GM12874 (cell line): Measurements from ENCODE around the gene PODNL1.

Experiments
- TF ChIP-seq, protein P1 (sequence below): IDR thresholded peaks from 2 replicates; pipeline ENCODE4 v1.5.1; 2011; ENCODE audit warnings: low read depth, mild to moderate bottlenecking, control low read depth, low read length, moderate library complexity; ENCODE audit not compliant: insufficient read depth

Gene PODNL1

DNA sequence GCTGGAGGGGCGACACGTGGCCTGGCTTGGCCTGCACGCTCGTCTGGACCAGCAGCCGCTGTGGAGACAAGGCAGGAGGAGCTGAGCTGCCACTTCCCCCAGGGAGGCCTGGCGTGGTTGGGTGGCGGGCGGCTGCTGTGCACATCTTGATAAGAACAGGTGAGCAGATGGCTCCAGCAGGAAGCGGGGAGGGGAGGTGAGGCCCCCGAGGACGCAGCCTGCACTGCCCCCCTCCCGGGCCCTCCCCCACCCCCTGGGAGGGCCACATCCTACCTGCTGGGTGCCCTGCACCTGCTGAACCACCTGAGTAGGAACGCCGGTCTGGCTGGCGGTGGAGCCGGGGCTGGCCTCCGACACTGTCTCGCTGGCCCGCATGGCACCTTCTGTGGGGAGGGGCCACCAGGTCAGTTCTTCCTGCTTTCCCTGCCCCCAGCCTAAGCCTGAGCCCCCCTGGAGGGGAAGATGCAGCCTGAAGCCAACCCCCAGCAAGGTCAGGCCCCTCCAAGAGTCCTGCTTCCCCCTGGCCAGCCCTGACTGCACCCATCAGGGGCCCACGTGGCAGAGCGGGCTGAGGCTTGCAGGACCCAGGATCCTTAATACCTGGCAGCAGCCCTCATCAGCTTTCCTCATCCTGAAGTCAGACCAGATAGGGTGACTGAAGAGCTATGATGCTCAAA is 45.1 kb upstream of the PODNL1 start:
- TF ChIP-seq, protein P1, sequence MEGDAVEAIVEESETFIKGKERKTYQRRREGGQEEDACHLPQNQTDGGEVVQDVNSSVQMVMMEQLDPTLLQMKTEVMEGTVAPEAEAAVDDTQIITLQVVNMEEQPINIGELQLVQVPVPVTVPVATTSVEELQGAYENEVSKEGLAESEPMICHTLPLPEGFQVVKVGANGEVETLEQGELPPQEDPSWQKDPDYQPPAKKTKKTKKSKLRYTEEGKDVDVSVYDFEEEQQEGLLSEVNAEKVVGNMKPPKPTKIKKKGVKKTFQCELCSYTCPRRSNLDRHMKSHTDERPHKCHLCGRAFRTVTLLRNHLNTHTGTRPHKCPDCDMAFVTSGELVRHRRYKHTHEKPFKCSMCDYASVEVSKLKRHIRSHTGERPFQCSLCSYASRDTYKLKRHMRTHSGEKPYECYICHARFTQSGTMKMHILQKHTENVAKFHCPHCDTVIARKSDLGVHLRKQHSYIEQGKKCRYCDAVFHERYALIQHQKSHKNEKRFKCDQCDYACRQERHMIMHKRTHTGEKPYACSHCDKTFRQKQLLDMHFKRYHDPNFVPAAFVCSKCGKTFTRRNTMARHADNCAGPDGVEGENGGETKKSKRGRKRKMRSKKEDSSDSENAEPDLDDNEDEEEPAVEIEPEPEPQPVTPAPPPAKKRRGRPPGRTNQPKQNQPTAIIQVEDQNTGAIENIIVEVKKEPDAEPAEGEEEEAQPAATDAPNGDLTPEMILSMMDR, result no peak

DNA sequence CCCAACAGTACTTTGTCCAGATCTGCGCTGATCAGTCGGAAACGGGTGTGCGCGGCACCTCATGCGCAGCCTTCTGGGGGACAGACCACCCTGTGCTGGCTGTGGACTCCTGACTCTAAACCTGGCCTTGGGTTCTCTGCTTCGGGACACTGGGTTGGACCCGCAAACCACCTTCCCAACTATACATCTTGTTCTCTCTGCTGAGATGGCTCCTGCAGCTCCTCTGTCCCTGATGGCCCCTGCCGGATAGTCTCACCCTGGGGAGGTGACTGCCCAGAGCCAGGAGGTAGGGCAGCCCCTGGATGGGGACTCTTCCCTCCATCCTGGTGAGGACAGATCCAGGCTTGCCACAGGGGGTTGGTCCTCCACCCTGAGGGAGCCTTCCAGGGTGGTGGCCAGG is 44.6 kb upstream of the PODNL1 start:
- TF ChIP-seq, protein P1, result no peak

DNA sequence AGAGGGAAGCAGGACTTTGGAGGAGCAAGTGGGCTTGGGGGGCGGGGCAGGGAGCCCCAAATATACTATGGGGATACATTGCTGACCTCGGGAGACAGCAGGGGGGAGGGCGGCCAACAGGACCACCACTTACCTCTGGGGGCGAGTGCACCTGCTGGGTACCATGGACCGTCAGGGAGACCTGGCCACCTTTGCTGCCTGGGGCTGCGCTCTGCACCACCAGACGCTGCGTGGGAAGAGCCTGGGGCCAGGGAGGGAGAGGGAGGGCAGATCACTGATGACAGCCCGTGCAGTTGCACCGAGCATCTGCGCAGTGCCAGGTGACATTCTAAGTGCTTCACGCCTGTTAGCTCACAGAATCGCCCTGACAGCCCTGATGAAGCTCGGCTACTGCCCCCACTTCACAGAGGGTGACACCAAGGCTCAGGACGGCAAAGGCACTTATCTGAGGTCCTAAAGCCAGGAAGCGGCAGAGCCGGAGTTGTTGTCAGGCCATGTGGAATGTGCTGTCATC is 43.8 kb upstream of the PODNL1 start:
- TF ChIP-seq, protein P1, result no peak

GRCh38 chr19:13981467-13981866 is 43.2 kb upstream of the PODNL1 start:
- TF ChIP-seq, protein P1, result no peak

DNA sequence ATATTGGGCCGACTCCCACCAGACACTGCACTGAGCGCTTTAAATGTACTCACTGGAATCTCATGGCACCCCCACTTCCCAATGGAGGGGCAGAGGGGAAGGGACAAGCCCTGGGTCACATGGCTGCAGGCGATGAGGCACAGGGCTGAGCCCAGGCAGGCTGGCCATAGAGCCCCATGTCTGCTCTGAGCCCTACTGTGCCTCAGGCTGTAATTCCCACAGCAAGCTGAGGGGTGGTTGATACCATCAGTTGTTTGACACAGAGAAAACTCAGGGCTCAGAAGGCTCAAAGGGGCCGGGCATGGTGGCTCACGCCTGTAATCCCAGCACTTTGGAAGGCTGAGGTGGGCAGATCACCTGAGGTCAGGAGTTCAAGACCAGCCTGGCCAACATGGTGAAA is 42.8 kb upstream of the PODNL1 start:
- TF ChIP-seq, protein P1, result no peak

DNA sequence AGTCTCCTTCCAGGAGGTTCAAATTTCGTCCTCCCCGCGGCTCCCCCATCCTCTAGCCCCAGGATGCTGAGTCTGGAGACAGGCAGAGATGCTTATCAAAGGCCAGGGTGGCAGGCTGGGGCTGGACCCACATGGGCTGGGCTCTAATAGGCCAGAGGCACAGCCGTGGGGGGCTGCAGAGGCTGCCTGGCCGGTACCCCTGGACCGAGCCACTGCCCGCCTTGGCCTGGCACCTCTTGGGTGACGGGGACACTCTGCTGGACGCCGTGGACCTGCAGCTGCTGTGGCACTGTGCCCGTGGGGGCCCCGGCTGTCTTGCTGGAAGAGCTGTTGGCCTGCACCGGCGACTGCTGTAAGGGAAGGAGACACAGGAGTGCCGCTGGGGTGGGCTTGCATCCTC is 42.1 kb upstream of the PODNL1 start:
- TF ChIP-seq, protein P1, result no peak

DNA sequence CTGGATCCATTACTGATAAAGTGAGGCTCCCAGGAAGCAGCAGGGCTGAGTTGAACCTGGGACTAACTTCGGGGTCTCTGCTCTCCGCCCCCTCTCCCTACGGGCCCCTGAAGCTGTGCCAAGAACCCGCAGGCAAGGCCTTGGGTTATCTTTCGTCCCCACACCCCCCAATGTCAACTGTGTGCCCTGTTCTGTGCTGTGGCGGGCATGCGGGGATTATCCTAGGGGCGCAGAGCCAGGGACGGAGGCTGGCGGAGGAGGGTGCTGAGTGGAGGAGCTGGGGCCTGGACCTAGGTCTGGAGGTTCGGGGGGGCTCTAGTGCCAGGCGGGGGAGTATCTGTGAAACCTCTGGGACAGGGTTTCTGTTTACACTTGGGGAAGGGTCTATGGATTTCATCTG is 41.5 kb upstream of the PODNL1 start:
- TF ChIP-seq, protein P1, result no peak
